GM23248 (cell line): Measurements from ENCODE around the gene P3R3URF.

Source experiments
- EZH2 ChIP-seq: fragments of 200-600 bp; sonication (generic); IDR thresholded peaks from 2 replicates; pipeline ENCODE4 v1.6.1; 2018; ENCODE audit warnings: antibody characterized with exemption, mild to moderate bottlenecking; ENCODE audit not compliant: insufficient read depth, poor library complexity, severe bottlenecking
- EZH2phosphoT487 ChIP-seq: fragments of 200-600 bp; sonication (generic); IDR thresholded peaks from 2 replicates; pipeline ENCODE4 v1.6.1; 2018; ENCODE audit warnings: antibody characterized with exemption, moderate library complexity, mild to moderate bottlenecking, low read depth; ENCODE audit not compliant: insufficient read depth

- TF ChIP-seq EZH2phosphoT487 (no peak), EZH2 (no peak)
Measured at GRCh38 chr1:46203738-46204405, 27.6 kb upstream of the P3R3URF start.
